Measurements from ENCODE around the gene YLPM1. TPM values are rescaled to one million over a fixed set of nuclear protein-coding genes. Genes with fewer than 3 reads are reported as not detected.

The YLPM1 gene
- total RNA-seq, 1 experiment from 2014 or later, result 91.2 TPM

DNA sequence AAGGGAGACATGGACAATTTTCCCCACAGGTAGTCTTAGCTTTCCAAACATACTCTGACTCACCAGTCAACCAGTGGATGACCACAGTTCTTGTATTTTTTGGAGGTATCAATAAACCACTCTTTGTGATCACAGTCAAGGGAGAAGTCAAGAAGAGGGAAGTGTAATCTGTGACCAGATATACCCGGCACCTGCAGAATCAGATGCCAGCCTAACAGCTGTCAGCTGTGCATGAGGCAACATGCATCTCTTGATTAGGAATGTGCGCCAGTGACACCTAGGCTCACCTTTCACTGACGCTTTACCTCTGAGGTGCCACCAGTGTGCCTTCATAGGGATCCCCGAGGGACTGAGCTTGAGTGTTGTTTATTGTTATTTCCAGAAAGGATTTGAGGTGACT lies 92.8 kb downstream of the YLPM1 start:
- Histone ChIP-seq H3K9me3 (ENCODE audit: low read depth, low read length, poor library complexity, severe bottlenecking) (no peaks in the 10 kb centered on the region), H3K27me3 (replicated peaks; ENCODE audit: insufficient read depth, low read depth, low read length, poor library complexity) (no peaks in the 10 kb centered on the region), H3K27ac (ENCODE audit: low read depth, low read length, poor library complexity, severe bottlenecking) (no peak overlapping the region), H3K4me1 (ENCODE audit: insufficient read depth, low read length, poor library complexity, severe bottlenecking) (no peaks in the 10 kb centered on the region), H3K4me3 (ENCODE audit: low read depth, low read length, poor library complexity, severe bottlenecking) (no peak overlapping the region), H3K36me3 (ENCODE audit: insufficient read depth, low read length, poor library complexity, severe bottlenecking) (no peaks in the 10 kb centered on the region)
- TF ChIP-seq, protein P1, sequence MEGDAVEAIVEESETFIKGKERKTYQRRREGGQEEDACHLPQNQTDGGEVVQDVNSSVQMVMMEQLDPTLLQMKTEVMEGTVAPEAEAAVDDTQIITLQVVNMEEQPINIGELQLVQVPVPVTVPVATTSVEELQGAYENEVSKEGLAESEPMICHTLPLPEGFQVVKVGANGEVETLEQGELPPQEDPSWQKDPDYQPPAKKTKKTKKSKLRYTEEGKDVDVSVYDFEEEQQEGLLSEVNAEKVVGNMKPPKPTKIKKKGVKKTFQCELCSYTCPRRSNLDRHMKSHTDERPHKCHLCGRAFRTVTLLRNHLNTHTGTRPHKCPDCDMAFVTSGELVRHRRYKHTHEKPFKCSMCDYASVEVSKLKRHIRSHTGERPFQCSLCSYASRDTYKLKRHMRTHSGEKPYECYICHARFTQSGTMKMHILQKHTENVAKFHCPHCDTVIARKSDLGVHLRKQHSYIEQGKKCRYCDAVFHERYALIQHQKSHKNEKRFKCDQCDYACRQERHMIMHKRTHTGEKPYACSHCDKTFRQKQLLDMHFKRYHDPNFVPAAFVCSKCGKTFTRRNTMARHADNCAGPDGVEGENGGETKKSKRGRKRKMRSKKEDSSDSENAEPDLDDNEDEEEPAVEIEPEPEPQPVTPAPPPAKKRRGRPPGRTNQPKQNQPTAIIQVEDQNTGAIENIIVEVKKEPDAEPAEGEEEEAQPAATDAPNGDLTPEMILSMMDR (conservative IDR thresholded peaks at IDR 0.05; ENCODE audit: low read depth, low read length), result no peak
- TF ChIP-seq EZH2 (IDR thresholded peaks at IDR 0.05; ENCODE audit: borderline replicate concordance, low read depth, low read length, poor library complexity, severe bottlenecking), result no peak
- no peak for DNase-seq (ENCODE audit: low spot score)
- BruUV-seq (replicated peaks), result no TSS peak
- ChIA-PET CTCF (interaction anchor here (0.6 to 1.4 kb wide), 2 partner anchors 55 to 247 kb away, joined by 4 to 6 read pairs; no protein-coding TSS in a partner anchor), POLR2A (ENCODE audit: low non-redundant PET) (no interaction called here)
- intact Hi-C loops (cut with micrococcal nuclease; ENCODE audit: unreplicated experiment), result no loop called here

DNA sequence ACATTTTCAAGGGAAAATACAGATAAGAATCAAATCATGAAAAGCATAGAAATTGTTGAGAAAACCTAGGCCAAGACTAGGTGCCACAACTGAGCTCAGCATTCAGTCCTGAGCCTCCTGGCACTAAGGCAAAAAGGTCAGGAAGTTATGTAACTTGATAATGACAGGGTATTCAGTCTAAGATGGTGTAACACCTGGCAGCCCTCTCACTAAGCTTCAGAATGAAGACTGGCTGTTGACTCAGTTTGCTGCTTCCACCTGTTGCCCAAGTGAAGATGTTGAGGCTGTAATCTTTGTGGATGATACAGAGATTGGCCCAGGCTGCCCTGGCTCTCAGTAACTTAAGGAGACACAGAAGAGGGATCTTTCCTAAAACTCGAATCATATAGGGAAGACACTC lies 93.2 kb downstream of the YLPM1 start:
- CTCF ChIA-PET, result interaction anchor here (0.6 kb wide), 1 partner anchor 54 kb away, joined by 6 read pairs; no protein-coding TSS in a partner anchor
- Histone ChIP-seq H3K36me3 (ENCODE audit: insufficient read depth, low read length, poor library complexity, severe bottlenecking) (no peaks in the 10 kb centered on the region), H3K27ac (ENCODE audit: low read depth, low read length, poor library complexity, severe bottlenecking) (no peak overlapping the region), H3K27me3 (replicated peaks; ENCODE audit: insufficient read depth, low read depth, low read length, poor library complexity) (no peaks in the 10 kb centered on the region), H3K9me3 (ENCODE audit: low read depth, low read length, poor library complexity, severe bottlenecking) (no peaks in the 10 kb centered on the region), H3K4me1 (ENCODE audit: insufficient read depth, low read length, poor library complexity, severe bottlenecking) (peaks cover 4% of the 10 kb centered on the region), H3K4me3 (ENCODE audit: low read depth, low read length, poor library complexity, severe bottlenecking) (no peak overlapping the region)
- POLR2A ChIA-PET (ENCODE audit: low non-redundant PET), result no interaction called here
- intact Hi-C loops (cut with micrococcal nuclease; ENCODE audit: unreplicated experiment), result no loop called here
- TF ChIP-seq EZH2 (IDR thresholded peaks at IDR 0.05; ENCODE audit: borderline replicate concordance, low read depth, low read length, poor library complexity, severe bottlenecking), result no peak
- TF ChIP-seq, protein P1 (conservative IDR thresholded peaks at IDR 0.05; ENCODE audit: low read depth, low read length), result no peak
- no TSS peak for BruUV-seq (replicated peaks)
- no peak for DNase-seq (ENCODE audit: low spot score)

DNA sequence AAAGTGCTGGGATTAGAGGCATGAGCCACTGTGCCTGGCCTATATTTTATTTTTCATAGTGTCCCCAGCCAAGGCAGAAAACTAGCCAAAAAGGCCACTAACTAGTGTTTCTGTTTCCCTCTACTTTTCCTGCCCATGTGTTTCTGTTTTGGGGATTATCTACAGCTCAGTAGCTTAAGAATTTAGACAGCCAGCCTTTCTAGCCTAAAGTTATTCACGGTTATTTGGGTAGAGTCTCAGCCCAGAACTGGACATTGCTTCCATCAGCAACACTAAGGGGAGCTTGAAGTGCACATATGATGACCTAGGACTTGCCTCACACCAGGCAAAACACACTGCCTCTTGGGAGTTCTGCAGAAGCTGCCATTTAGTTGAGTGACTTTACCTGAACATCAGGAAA lies 94.9 kb downstream of the YLPM1 start:
- no TSS peak for BruUV-seq (replicated peaks)
- ChIA-PET POLR2A (ENCODE audit: low non-redundant PET) (no interaction called here), CTCF (no interaction called here)
- Histone ChIP-seq H3K9me3 (ENCODE audit: low read depth, low read length, poor library complexity, severe bottlenecking) (no peaks in the 10 kb centered on the region), H3K27ac (ENCODE audit: low read depth, low read length, poor library complexity, severe bottlenecking) (no peak overlapping the region), H3K27me3 (replicated peaks; ENCODE audit: insufficient read depth, low read depth, low read length, poor library complexity) (no peaks in the 10 kb centered on the region), H3K4me1 (ENCODE audit: insufficient read depth, low read length, poor library complexity, severe bottlenecking) (peaks cover 4% of the 10 kb centered on the region), H3K36me3 (ENCODE audit: insufficient read depth, low read length, poor library complexity, severe bottlenecking) (no peaks in the 10 kb centered on the region), H3K4me3 (ENCODE audit: low read depth, low read length, poor library complexity, severe bottlenecking) (no peak overlapping the region)
- no peak for TF ChIP-seq EZH2 (IDR thresholded peaks at IDR 0.05; ENCODE audit: borderline replicate concordance, low read depth, low read length, poor library complexity, severe bottlenecking)
- TF ChIP-seq, protein P1 (conservative IDR thresholded peaks at IDR 0.05; ENCODE audit: low read depth, low read length), result no peak
- intact Hi-C loops (cut with micrococcal nuclease; ENCODE audit: unreplicated experiment), result no loop called here
- DNase-seq (ENCODE audit: low spot score), result no peak

Measured in A673 (cell line).